Prostate gland (tissue), 2 donors: ENCODE measurements around the gene COL9A2.

Experiments
- CTCF ChIP-seq, 4 experiments: fragments of 200-600 bp in 2 of 4; fragments of 450-650 bp in 2 of 4; sonication (generic) in 2 of 4; IDR thresholded peaks; 1 replicate in 3 of 4; 2 replicates in 1 of 4; pipeline ENCODE4 v1.5.1; 2016 to 2019; ENCODE audit warnings: antibody characterized with exemption in 4 of 4, mild to moderate bottlenecking in 2 of 4, moderate library complexity in 2 of 4
- POLR2AphosphoS5 ChIP-seq: sonication (generic); formaldehyde crosslinking; IDR thresholded peaks from one replicate; pipeline ENCODE4 v1.6.1; 2017; ENCODE audit warnings: antibody characterized with exemption

GRCh38 chr1:40309374-40310128 lies 7.5 kb downstream of the COL9A2 start:
- no peak for TF ChIP-seq CTCF (IDR thresholded peaks at IDR 0.05)
- TF ChIP-seq POLR2AphosphoS5 = no peak
